ENCODE data around the gene ZNF227. TPM values are rescaled to one million over a fixed set of nuclear protein-coding genes. Genes with fewer than 3 reads are reported as not detected.
A peak's percentile ranks its signal among the peaks of the same experiment; 100 is the strongest.

ZNF227 gene
- polyA plus RNA-seq, 3 donors: 2.6 to 4.9 (median 3.8) TPM

GRCh38 chr19:44204772-44205171 is 7.6 kb upstream of the ZNF227 start:
- Mint-ChIP-seq H3K27me3 (ENCODE audit: low read depth in 3 of 3) (peaks cover 2 to 12% (median 5%) of the 10 kb centered on the region in 3 donors), H3K4me1 (peaks cover 10% of the 10 kb centered on the region), H3K36me3 (peaks cover 4 to 7% of the 10 kb centered on the region in 2 donors), H3K9me3 (peaks cover 25 to 50% (median 37%) of the 10 kb centered on the region in 7 donors), H3K4me3 (no peak overlapping the region), H3K27ac (no peak overlapping the region)
- Histone ChIP-seq H3K79me2 (ENCODE audit: insufficient read depth, low read length) (no peaks in the 10 kb centered on the region), H3K9me3 (replicated peaks in 1 of 2; ENCODE audit: control insufficient read depth in 1 of 2, insufficient read depth in 1 of 2, low read length in 2 of 2) (peaks cover 18 to 46% of the 10 kb centered on the region in 2 donors), H3K9ac (ENCODE audit: insufficient read depth, low read length, poor library complexity, severe bottlenecking) (no peak overlapping the region), H3K27me3 (ENCODE audit: control insufficient read depth in 2 of 2, insufficient read depth in 2 of 2, low read length in 2 of 2) (peaks cover 0 to 5% of the 10 kb centered on the region in 2 donors), H2AFZ (ENCODE audit: insufficient read depth, low read depth, low read length, poor library complexity, severe bottlenecking) (no peak overlapping the region), H4K20me1 (ENCODE audit: insufficient read depth, low read length) (no peaks in the 10 kb centered on the region), H3K27ac (ENCODE audit: low read depth in 1 of 2, low read length in 2 of 2) (no peak overlapping the region), H3K36me3 (replicated peaks in 1 of 2; ENCODE audit: control insufficient read depth in 1 of 2, insufficient read depth in 2 of 2, low read length in 2 of 2) (no peaks in the 10 kb centered on the region), H3K4me2 (replicated peaks; ENCODE audit: extremely low read depth, low read length, poor library complexity, severe bottlenecking) (no peak overlapping the region), H3K4me3 (replicated peaks in 1 of 3; ENCODE audit: low read depth in 2 of 3, low read length in 3 of 3) (no peak overlapping the region), H3K4me1 (ENCODE audit: control insufficient read depth in 1 of 2, insufficient read depth in 2 of 2, low read length in 2 of 2) (peaks cover 7 to 8% of the 10 kb centered on the region in 2 donors)
- WGBS (ENCODE audit: insufficient coverage): no CpG with 5 or more reads among the region's 2 CpGs
- no peak for DNase-seq
- intact Hi-C loops (cut with micrococcal nuclease): loop anchor here (5.0 to 10.0 kb wide), 3 partner anchors 37 to 92 kb away; partner anchors contain the start of genes ZNF225 (in 2 of the 2) and ZNF226 (in 1 of the 2)
- TF ChIP-seq, protein P1, sequence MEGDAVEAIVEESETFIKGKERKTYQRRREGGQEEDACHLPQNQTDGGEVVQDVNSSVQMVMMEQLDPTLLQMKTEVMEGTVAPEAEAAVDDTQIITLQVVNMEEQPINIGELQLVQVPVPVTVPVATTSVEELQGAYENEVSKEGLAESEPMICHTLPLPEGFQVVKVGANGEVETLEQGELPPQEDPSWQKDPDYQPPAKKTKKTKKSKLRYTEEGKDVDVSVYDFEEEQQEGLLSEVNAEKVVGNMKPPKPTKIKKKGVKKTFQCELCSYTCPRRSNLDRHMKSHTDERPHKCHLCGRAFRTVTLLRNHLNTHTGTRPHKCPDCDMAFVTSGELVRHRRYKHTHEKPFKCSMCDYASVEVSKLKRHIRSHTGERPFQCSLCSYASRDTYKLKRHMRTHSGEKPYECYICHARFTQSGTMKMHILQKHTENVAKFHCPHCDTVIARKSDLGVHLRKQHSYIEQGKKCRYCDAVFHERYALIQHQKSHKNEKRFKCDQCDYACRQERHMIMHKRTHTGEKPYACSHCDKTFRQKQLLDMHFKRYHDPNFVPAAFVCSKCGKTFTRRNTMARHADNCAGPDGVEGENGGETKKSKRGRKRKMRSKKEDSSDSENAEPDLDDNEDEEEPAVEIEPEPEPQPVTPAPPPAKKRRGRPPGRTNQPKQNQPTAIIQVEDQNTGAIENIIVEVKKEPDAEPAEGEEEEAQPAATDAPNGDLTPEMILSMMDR (IDR thresholded peaks at IDR 0.05): no peak

GRCh38 chr19:44207126-44207803 is 5.1 kb upstream of the ZNF227 start:
- Histone ChIP-seq H2AFZ (ENCODE audit: insufficient read depth, low read depth, low read length, poor library complexity, severe bottlenecking) (peak overlapping the region; percentile 99), H3K27ac (ENCODE audit: low read depth in 1 of 2, low read length in 2 of 2) (peak overlapping the region; percentile 49 to 79), H3K9ac (ENCODE audit: insufficient read depth, low read length, poor library complexity, severe bottlenecking) (peak overlapping the region; percentile 75), H3K27me3 (ENCODE audit: control insufficient read depth in 2 of 2, insufficient read depth in 2 of 2, low read length in 2 of 2) (peaks cover 0 to 7% of the 10 kb centered on the region in 2 donors), H3K4me3 (replicated peaks in 1 of 3; ENCODE audit: low read depth in 2 of 3, low read length in 3 of 3) (peak overlapping the region; percentile 77 to 97 (median 96)), H3K9me3 (replicated peaks in 1 of 2; ENCODE audit: control insufficient read depth in 1 of 2, insufficient read depth in 1 of 2, low read length in 2 of 2) (peaks cover 19 to 34% of the 10 kb centered on the region in 2 donors), H4K20me1 (ENCODE audit: insufficient read depth, low read length) (no peaks in the 10 kb centered on the region), H3K79me2 (ENCODE audit: insufficient read depth, low read length) (no peaks in the 10 kb centered on the region), H3K4me1 (ENCODE audit: control insufficient read depth in 1 of 2, insufficient read depth in 2 of 2, low read length in 2 of 2) (peaks cover 8 to 10% of the 10 kb centered on the region in 2 donors), H3K36me3 (replicated peaks in 1 of 2; ENCODE audit: control insufficient read depth in 1 of 2, insufficient read depth in 2 of 2, low read length in 2 of 2) (no peaks in the 10 kb centered on the region), H3K4me2 (replicated peaks; ENCODE audit: extremely low read depth, low read length, poor library complexity, severe bottlenecking) (peak overlapping the region; percentile 96)
- peak; percentile 82 to 91 (median 88) for DNase-seq
- WGBS (ENCODE audit: insufficient coverage): 10% methylated on average over 16 of the region's 26 CpGs
- Mint-ChIP-seq H3K27me3 (ENCODE audit: low read depth in 3 of 3) (peaks cover 2 to 12% (median 9%) of the 10 kb centered on the region in 3 donors), H3K4me1 (peaks cover 10% of the 10 kb centered on the region), H3K9me3 (peaks cover 24 to 47% (median 39%) of the 10 kb centered on the region in 7 donors), H3K36me3 (peaks cover 4 to 7% of the 10 kb centered on the region in 2 donors), H3K4me3 (peak overlapping the region; percentile 92 to 98), H3K27ac (peak overlapping the region; percentile 72 to 95 (median 89))
- intact Hi-C loops (cut with micrococcal nuclease): loop anchor here (5.0 to 10.0 kb wide), 3 partner anchors 40 to 95 kb away; partner anchors contain the start of genes ZNF225 (in 2 of the 2) and ZNF226 (in 1 of the 2)
- TF ChIP-seq, protein P1 (IDR thresholded peaks at IDR 0.05): no peak
